Small intestine (tissue), 7 donors: ENCODE measurements around the gene KRTAP10-11. TPM values are rescaled to one million over a fixed set of nuclear protein-coding genes. Genes with fewer than 3 reads are reported as not detected.

Experiments
- DNase-seq, 2 donors: peaks; one replicate each; pipeline versions ENCODE4 v3.0.0 to v3.0.0-alpha.2; 2013
- FAIRE-seq: peaks from 2 replicates; lab custom pipeline; 2012; peaks lifted over from hg19 to GRCh38; lab: Jason Lieb, UNC
- H3K27ac ChIP-seq, 3 donors: one replicate each; pipeline ENCODE4 v1.5.1; 2013; ENCODE audit warnings: low read length in 2 of 3, mild to moderate bottlenecking in 2 of 3, control low read depth in 1 of 3, inconsistent platforms in 1 of 3, low read depth in 1 of 3, moderate library complexity in 1 of 3
- H3K27me3 ChIP-seq, 3 donors: one replicate each; pipeline ENCODE4 v1.6.1; 2013; ENCODE audit warnings: low read length in 3 of 3, inconsistent platforms in 1 of 3; ENCODE audit not compliant: control insufficient read depth in 3 of 3, insufficient read depth in 3 of 3
- H3K36me3 ChIP-seq, 3 donors: one replicate each; pipeline ENCODE4 v1.6.1; 2013; ENCODE audit warnings: low read length in 3 of 3, inconsistent platforms in 1 of 3, low read depth in 1 of 3, mild to moderate bottlenecking in 1 of 3, moderate library complexity in 1 of 3; ENCODE audit not compliant: control insufficient read depth in 3 of 3, insufficient read depth in 2 of 3
- H3K4me1 ChIP-seq, 3 donors: one replicate each; pipeline ENCODE4 v1.6.1; 2013; ENCODE audit warnings: low read length in 2 of 3, inconsistent platforms in 1 of 3, low read depth in 1 of 3, mild to moderate bottlenecking in 1 of 3, moderate library complexity in 1 of 3; ENCODE audit not compliant: control insufficient read depth in 3 of 3, insufficient read depth in 2 of 3
- H3K4me3 ChIP-seq, 3 donors: one replicate each; pipeline ENCODE4 v1.5.1; 2013; ENCODE audit warnings: low read length in 3 of 3, control low read depth in 1 of 3, inconsistent platforms in 1 of 3, low read depth in 1 of 3, mild to moderate bottlenecking in 1 of 3, moderate library complexity in 1 of 3
- H3K9me3 ChIP-seq, 2 donors: one replicate each; pipeline ENCODE4 v1.6.1; 2013; ENCODE audit warnings: low read depth in 1 of 2, low read length in 1 of 2; ENCODE audit not compliant: control insufficient read depth in 2 of 2, insufficient read depth in 1 of 2
- WGBS, 3 donors: extraction: QIAGEN DNeasy Blood & Tissue Kit; methylation state at CpG; one replicate each; pipeline ENCODE4 v1.1.7; 2013; 5-methylcytosine and 5-hydroxymethylcytosine counted together
- polyA plus RNA-seq, 4 donors: library from polyadenylated mRNA; stranded (reverse) in 3 of 4; unstranded in 1 of 4; fragments of 200-250 nt in 3 of 4; fragments of 120-200 nt in 1 of 4; gene quantifications; one replicate each; pipeline versions ENCODE4 v1.2.1 to v1.2.3, GENCODE V29; 2013
- donor health status: healthy with polysubstance abuse.
- donor health status: control.
- donor health status: control.
- donor health status: Bipolar disorder and iron deficiency.
- donor health status: healthy.

Gene KRTAP10-11
- polyA plus RNA-seq, 4 donors: not detected

DNA sequence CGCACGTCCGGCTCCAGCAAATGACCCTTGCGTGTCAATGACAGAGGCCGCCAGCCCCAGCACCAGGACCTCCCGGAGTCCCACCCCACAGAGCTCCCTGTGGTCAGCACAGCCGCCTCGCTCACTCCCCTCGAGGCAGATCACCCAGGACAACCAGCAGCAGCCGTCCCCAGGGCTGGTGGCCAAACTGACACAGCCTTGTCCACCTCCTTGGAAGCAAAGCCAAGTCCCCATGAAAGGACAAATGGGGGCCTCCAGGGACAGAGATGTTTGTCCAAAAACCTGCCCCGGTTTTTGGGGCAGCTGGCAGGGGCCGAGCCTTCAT is 6.9 kb upstream of the KRTAP10-11 start:
- FAIRE-seq (no peak), DNase-seq (no peak)
- peaks cover 0 to 9% of the 10 kb centered on the region in 2 donors for H3K9me3 ChIP-seq
- H3K27me3 ChIP-seq: no peaks in the 10 kb centered on the region
- no peak overlapping the region for H3K4me3 ChIP-seq
- H3K36me3 ChIP-seq: no peaks in the 10 kb centered on the region
- 81 to 84% (median 84%) methylated on average over 12 of the region's 12 CpGs for WGBS, 3 donors
- H3K4me1 ChIP-seq: no peaks in the 10 kb centered on the region
- no peak overlapping the region for H3K27ac ChIP-seq

DNA sequence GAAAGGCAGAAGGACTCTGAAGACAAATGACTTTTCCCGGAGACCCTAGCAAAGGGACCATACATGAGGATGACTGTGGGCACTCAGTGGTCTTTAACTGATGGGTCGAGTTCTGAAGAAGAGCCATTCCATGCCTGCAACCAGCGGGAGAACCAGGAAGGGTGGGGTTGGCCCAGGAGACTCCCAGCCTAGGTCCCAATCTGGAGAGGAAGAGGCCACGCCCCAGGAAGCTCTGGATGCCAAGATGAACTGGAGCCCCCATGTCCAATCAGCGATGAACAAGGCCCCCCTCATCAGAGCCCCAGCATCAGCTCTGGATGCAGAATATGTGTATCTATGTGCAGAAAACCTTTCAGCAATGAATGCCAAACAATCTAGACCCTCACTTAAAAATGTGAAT is 5.5 kb upstream of the KRTAP10-11 start:
- DNase-seq (no peak), FAIRE-seq (no peak)
- no peak overlapping the region for H3K27ac ChIP-seq
- H3K36me3 ChIP-seq: no peaks in the 10 kb centered on the region
- no peak overlapping the region for H3K4me3 ChIP-seq
- H3K4me1 ChIP-seq: no peaks in the 10 kb centered on the region
- H3K27me3 ChIP-seq: no peaks in the 10 kb centered on the region
- WGBS, 3 donors: 81 to 87% (median 81%) methylated on average over 5 of the region's 5 CpGs
- H3K9me3 ChIP-seq: peaks cover 0 to 10% of the 10 kb centered on the region in 2 donors

DNA sequence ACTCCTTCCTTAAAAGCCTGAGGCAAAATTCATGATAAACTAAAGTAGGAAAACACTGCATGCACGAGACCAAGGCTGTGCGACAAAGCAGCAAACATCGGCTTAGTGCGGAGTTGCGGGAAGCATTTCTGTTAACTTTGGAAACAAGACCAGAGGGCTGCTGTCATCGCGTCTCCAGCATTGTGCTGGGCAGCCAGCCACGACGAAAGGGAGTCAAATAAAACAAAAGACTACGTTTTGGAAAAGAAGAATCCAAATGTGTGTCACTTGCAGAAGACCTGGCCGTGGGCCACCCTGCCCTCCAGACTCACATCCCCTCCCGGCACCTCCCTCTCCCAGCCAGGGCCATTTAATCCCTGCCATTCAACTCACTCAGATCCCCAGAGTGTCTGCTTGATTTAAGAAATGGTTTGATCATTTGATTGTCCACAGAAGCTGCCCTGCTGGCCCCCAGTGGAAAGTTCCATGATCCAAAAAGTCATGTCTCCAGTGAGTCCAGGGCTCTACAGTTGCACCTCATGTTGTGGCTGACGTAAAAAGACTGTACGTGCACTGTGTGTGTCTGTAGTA is 2.4 kb upstream of the KRTAP10-11 start:
- peaks cover 0 to 10% of the 10 kb centered on the region in 2 donors for H3K9me3 ChIP-seq
- 68 to 78% (median 76%) methylated on average over 14 of the region's 14 CpGs for WGBS, 3 donors
- no peaks in the 10 kb centered on the region for H3K36me3 ChIP-seq
- no peak for FAIRE-seq
- DNase-seq: no peak
- no peak overlapping the region for H3K27ac ChIP-seq
- H3K4me1 ChIP-seq: no peaks in the 10 kb centered on the region
- H3K4me3 ChIP-seq: no peak overlapping the region
- H3K27me3 ChIP-seq: peaks cover 0 to 2% (median 0%) of the 10 kb centered on the region in 3 donors

DNA sequence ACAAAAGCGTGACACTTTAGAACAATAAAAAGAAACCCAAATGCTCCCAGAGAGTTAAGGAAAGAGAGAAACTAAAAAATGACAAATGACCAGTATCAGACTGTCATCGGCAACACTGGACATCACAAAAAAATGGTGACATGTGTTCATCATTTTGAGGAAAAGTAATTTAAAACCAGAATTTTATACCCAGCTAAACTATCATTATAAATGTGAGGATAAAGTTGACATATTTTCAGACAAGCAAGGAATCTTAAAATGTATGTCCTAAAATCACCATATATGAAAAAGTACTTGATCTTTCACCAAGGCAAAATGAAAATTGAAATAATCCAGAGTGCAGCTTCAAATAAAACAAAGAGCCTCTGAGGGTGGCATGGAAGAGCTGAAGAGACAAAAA is 1.3 kb upstream of the KRTAP10-11 start:
- Histone ChIP-seq H3K4me3 (no peak overlapping the region), H3K36me3 (no peaks in the 10 kb centered on the region), H3K9me3 (peaks cover 0 to 10% of the 10 kb centered on the region in 2 donors), H3K27me3 (peaks cover 0 to 2% (median 0%) of the 10 kb centered on the region in 3 donors), H3K4me1 (no peaks in the 10 kb centered on the region), H3K27ac (no peak overlapping the region)
- DNase-seq (no peak), FAIRE-seq (no peak)
- 46 to 49% (median 47%) methylated on average over 2 of the region's 2 CpGs for WGBS, 3 donors

DNA sequence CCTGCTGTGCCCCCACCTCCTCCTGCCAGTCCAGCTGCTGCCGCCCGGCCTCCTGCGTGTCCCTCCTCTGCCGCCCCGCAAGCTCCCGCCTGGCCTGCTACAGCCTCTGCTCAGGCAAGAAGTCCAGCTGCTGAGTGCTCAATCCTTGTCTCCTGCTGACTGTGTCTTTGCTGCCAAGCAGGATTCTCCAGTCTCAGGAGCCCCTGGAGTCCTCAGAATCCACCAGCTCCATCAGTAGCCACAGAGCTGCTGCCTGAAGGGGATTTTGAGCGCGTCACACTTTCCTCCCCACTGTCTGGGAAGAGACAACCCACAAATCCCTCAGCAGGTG is 973 bp downstream of the KRTAP10-11 start:
- DNase-seq: no peak

DNA sequence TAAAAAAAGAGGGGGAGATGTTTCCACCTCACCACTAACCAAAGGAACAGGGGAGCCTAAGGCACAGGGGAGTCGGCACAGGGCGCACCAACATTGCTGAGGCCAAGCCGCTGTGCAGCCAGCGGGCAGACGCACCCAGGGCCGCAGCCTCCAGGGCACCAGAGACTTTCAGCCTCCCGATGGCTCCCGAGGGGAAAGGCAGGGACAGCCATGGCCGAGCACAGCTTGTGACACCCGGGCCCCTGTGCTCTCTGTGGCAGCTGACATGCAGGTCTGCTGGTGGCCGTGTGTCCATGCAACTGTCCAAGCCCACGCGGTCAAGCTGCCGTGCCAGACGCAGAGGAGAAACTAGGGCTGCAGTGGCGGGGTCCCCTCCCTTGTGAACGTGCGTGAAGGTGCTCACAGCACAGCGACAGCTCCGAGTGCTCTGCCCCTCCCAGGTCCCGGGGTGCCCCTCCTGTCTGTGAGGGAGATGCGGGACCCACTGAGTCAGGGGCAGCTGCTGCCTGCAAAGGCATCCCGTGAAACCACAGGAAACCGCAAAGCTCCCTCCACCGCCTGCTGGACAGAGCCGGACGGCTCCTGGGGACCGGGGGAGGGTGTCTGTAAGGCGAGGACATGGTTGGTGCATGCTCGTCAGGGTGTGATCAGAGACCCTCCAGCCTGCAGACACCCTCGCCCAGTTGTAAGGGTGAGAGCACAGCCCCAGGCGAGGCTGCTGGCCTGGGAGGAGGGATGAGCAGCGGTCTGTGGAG is 2.5 kb downstream of the KRTAP10-11 start:
- FAIRE-seq (no peak), DNase-seq (no peak)
- no peak overlapping the region for H3K4me3 ChIP-seq
- WGBS, 3 donors: 78 to 79% (median 78%) methylated on average over 29 to 33 of the region's 33 CpGs
- no peaks in the 10 kb centered on the region for H3K36me3 ChIP-seq
- H3K9me3 ChIP-seq: peaks cover 0 to 7% of the 10 kb centered on the region in 2 donors
- H3K27me3 ChIP-seq: peaks cover 0 to 2% (median 0%) of the 10 kb centered on the region in 3 donors
- no peaks in the 10 kb centered on the region for H3K4me1 ChIP-seq
- no peak overlapping the region for H3K27ac ChIP-seq

More for the DNA sequence above, 973 bp downstream of the KRTAP10-11 start:
- peaks cover 0 to 5% of the 10 kb centered on the region in 2 donors for H3K9me3 ChIP-seq
- H3K4me3 ChIP-seq: no peak overlapping the region
- no peak for FAIRE-seq
- no peaks in the 10 kb centered on the region for H3K4me1 ChIP-seq
- H3K27me3 ChIP-seq: peaks cover 0 to 2% (median 0%) of the 10 kb centered on the region in 3 donors
- WGBS, 3 donors: 52 to 63% (median 57%) methylated on average over 8 of the region's 8 CpGs
- H3K36me3 ChIP-seq: no peaks in the 10 kb centered on the region
- H3K27ac ChIP-seq: no peak overlapping the region

DNA sequence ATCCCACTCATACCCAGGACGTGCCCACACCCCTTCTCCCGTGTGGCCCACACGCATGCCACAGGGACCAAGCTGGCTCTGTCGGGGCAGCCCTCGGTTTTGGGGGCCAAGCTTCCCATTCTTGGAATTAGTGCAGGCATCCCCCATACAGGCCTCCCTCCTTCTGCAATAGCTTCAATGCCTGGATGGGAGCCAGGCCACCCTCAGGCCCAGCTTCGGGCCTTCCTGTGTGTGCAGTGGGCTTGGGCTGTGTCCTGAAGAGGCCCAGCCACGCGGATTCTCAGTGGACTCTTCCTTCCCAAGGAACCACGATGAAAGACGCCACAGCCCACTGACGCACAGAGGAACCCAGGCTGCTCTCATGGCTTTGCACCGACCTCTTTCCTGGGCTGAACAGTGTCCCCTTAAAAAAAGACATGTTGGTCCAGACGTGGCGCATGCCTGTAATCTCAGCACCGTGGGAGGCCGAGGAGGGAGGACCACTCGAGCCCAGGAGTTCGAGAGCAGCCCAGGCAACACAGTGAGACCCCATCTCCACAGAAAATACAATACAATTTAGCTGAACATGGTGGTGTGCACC is 3.4 kb downstream of the KRTAP10-11 start:
- Histone ChIP-seq H3K27ac (no peak overlapping the region), H3K9me3 (peaks cover 0 to 3% of the 10 kb centered on the region in 2 donors), H3K4me1 (no peaks in the 10 kb centered on the region), H3K36me3 (no peaks in the 10 kb centered on the region), H3K27me3 (peaks cover 0 to 2% (median 0%) of the 10 kb centered on the region in 3 donors), H3K4me3 (no peak overlapping the region)
- whole genome bisulfite sequencing, 3 donors: 83 to 85% (median 83%) methylated on average over 18 of the region's 18 CpGs
- FAIRE-seq: no peak
- no peak for DNase-seq

DNA sequence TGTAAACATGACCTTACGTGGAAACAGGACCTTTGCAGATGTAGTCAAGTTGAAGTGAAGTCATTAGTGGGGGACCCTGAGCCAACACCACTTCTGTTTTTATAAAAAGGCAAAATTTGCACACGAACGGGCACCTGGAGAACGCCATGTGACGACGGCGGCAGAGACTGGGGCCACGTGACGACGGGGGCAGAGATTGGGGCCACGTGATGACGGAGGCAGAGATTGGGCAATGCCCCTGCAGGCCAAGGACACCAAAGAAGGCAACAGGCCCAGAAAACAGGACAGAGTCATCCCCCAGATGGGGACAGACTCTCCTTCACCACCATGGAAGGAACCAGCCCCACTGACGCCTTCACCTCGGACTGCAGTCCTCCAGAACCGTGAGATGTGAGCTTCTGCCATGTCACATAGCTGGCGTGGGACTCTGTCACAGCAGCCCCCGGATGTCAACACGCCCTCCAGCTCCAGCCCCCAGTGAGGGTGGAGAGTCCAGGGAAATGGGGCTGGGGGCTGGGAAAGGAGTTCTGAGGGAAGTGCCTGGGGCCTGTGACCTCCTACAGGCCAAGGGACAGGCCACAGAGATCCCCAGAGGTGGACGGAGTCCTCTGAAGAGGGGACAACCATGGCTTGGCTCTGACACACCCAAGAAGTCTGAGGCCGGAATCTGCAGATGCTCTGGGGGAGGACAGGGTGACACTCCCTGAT is 4.2 kb downstream of the KRTAP10-11 start:
- Histone ChIP-seq H3K9me3 (peaks cover 0 to 3% of the 10 kb centered on the region in 2 donors), H3K36me3 (no peaks in the 10 kb centered on the region), H3K27me3 (peaks cover 0 to 2% (median 0%) of the 10 kb centered on the region in 3 donors), H3K27ac (no peak overlapping the region), H3K4me1 (no peaks in the 10 kb centered on the region), H3K4me3 (no peak overlapping the region)
- FAIRE-seq (no peak), DNase-seq (no peak)
- WGBS, 3 donors: 84 to 91% (median 88%) methylated on average over 20 of the region's 20 CpGs
